H1 (cell line): ENCODE measurements around the gene DOK3.

Experiments
- FOSL1 ChIP-seq: IDR thresholded peaks from 2 replicates; pipeline ENCODE4 v1.6.1; 2011; ENCODE audit warnings: mild to moderate bottlenecking, low read depth, low read length, moderate library complexity; ENCODE audit not compliant: insufficient read depth
- HDAC6 ChIP-seq: IDR thresholded peaks from one replicate; pipeline ENCODE4 v1.7.1; 2012; ENCODE audit warnings: low read depth, mild to moderate bottlenecking, inconsistent platforms, low read length, moderate library complexity
- POLR2A ChIP-seq, 2 experiments: IDR thresholded peaks; 1 replicate in 1 of 2; 2 replicates in 1 of 2; pipeline ENCODE4 v1.6.1; 2011; ENCODE audit warnings: low read depth in 2 of 2, low read length in 2 of 2, mild to moderate bottlenecking in 2 of 2; ENCODE audit errors: control extremely low read depth in 1 of 2
- SIN3A ChIP-seq, 2 experiments: IDR thresholded peaks in 1 of 2; conservative IDR thresholded peaks in 1 of 2; 2 replicates each; pipeline ENCODE4 v1.6.1; 2011 to 2012; ENCODE audit warnings: low read length in 2 of 2, improper control_type of control experiment in 1 of 2, low read depth in 1 of 2, mild to moderate bottlenecking in 1 of 2
- TF ChIP-seq, protein P1 (sequence below), 3 experiments: IDR thresholded peaks; 1 replicate in 2 of 3; 2 replicates in 1 of 3; pipeline versions ENCODE4 v1.5.1 to v1.6.1; 2011; ENCODE audit warnings: low read length in 3 of 3, mild to moderate bottlenecking in 3 of 3, inconsistent platforms in 2 of 3, low read depth in 1 of 3, moderate library complexity in 1 of 3; ENCODE audit not compliant: insufficient read depth in 1 of 3; ENCODE audit errors: control extremely low read depth in 1 of 3
- TF ChIP-seq, protein P2 (sequence below): IDR thresholded peaks from 2 replicates; pipeline ENCODE4 v1.6.1; 2012; ENCODE audit warnings: low read length, inconsistent platforms

DNA sequence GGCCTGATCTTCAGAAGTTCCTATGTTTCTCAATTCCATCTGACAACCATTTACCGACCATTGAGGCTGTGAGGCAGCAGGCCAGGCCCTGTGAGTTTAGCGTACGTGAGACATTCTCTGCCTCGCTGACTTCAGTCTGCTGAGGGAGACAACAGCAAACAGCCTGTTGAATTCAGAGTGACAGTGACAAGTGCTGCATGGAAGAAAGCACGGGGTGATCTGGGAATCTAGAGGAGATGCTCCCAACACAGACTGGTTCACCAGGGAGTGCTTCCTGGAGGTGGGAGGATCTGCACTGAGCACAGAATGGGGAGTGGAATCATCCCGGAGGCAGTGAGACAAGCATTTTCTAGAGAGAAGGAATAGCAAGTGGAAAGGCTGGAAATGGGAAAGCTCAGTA, 17.2 kb upstream of the DOK3 start:
- TF ChIP-seq, protein P1, sequence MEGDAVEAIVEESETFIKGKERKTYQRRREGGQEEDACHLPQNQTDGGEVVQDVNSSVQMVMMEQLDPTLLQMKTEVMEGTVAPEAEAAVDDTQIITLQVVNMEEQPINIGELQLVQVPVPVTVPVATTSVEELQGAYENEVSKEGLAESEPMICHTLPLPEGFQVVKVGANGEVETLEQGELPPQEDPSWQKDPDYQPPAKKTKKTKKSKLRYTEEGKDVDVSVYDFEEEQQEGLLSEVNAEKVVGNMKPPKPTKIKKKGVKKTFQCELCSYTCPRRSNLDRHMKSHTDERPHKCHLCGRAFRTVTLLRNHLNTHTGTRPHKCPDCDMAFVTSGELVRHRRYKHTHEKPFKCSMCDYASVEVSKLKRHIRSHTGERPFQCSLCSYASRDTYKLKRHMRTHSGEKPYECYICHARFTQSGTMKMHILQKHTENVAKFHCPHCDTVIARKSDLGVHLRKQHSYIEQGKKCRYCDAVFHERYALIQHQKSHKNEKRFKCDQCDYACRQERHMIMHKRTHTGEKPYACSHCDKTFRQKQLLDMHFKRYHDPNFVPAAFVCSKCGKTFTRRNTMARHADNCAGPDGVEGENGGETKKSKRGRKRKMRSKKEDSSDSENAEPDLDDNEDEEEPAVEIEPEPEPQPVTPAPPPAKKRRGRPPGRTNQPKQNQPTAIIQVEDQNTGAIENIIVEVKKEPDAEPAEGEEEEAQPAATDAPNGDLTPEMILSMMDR (IDR thresholded peaks at IDR 0.05; ENCODE audit: control extremely low read depth in 1 of 3, insufficient read depth in 1 of 3, low read depth in 1 of 3, low read length in 3 of 3) = no peak
- TF ChIP-seq SIN3A (conservative IDR thresholded peaks at IDR 0.05 in 1 of 2, IDR thresholded peaks at IDR 0.05 in 1 of 2; ENCODE audit: low read depth in 1 of 2, low read length in 2 of 2) = no peak
- TF ChIP-seq, protein P2, sequence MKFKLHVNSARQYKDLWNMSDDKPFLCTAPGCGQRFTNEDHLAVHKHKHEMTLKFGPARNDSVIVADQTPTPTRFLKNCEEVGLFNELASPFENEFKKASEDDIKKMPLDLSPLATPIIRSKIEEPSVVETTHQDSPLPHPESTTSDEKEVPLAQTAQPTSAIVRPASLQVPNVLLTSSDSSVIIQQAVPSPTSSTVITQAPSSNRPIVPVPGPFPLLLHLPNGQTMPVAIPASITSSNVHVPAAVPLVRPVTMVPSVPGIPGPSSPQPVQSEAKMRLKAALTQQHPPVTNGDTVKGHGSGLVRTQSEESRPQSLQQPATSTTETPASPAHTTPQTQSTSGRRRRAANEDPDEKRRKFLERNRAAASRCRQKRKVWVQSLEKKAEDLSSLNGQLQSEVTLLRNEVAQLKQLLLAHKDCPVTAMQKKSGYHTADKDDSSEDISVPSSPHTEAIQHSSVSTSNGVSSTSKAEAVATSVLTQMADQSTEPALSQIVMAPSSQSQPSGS = no peak
- TF ChIP-seq POLR2A (IDR thresholded peaks at IDR 0.05; ENCODE audit: control extremely low read depth in 1 of 2, low read depth in 2 of 2, low read length in 2 of 2) = no peak
- no peak for TF ChIP-seq HDAC6
- TF ChIP-seq FOSL1 = no peak
